DND-41 (cell line): ENCODE data around the gene ATP8A2.
A peak's percentile ranks its signal among the peaks of the same experiment; 100 is the strongest.

Experiments
- CTCF ChIP-seq: IDR thresholded peaks from 2 replicates; pipeline ENCODE4 v1.5.1; 2012; ENCODE audit warnings: borderline replicate concordance, low read length, moderate library complexity, mild to moderate bottlenecking; ENCODE audit not compliant: poor library complexity, severe bottlenecking; ENCODE audit errors: extremely low read depth
- EZH2 ChIP-seq: IDR thresholded peaks from 3 replicates; pipeline ENCODE4 v1.6.1; 2012; ENCODE audit warnings: borderline replicate concordance, low read depth, mild to moderate bottlenecking, moderate library complexity, low read length, inconsistent platforms; ENCODE audit not compliant: severe bottlenecking

DNA sequence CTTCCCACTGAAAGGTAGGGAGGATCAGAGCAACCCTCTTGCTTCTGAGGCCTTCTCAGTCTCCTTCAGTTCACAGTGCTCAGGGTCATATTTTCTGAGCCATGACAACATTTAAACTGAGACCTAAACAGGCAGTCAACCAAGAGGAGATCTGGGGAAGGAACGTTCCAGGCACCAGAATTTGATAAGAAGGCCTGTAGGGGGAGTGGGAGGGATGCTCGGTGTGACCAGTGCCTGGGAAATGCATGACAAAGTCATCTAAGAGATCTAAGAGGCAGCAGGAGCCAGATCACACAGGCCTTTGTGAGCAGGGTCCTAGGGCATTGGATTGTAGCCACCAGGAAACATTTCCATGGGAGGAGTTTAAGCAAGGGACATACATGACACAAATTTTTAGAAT is 608.5 kb downstream of the ATP8A2 start:
- TF ChIP-seq CTCF, result peak; percentile 44
- TF ChIP-seq EZH2, result no peak
